ENCODE results near the gene TSPAN18.

The TSPAN18 gene

DNA sequence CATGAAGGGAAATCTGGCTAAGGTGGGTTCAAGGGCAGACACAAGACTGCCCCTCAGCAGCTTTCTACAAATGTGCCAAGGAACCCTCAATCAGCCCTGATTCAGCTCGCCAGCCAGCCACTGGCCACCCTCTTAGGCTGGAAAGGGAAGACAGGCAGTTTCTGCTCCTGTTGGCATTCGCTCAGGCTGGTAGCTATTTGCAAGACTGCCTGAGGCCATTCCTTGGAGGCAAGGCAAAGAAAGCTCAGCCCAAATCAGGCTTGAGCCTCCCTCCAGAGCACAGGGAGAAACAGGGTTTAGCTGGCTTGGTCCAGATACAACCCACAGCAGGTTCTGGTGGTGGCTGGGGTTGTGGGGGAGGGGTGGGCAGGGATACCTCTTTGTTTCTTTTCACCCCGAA, 204.7 kb downstream of the TSPAN18 start:
- H3K4me1 ChIP-seq (ENCODE audit: control insufficient read depth, insufficient read depth, low read depth, low read length): peaks cover 2% of the 10 kb centered on the region
- no peak overlapping the region for H2BK120ac ChIP-seq (ENCODE audit: low read depth, low read length)
- no peak overlapping the region for H3K4me3 ChIP-seq (ENCODE audit: insufficient read depth in 1 of 2, low read depth in 1 of 2, low read length in 2 of 2)
- no peak overlapping the region for H2AFZ ChIP-seq (ENCODE audit: low read depth, low read length)
- no peak overlapping the region for H3K4ac ChIP-seq (ENCODE audit: low read depth in 1 of 2, low read length in 2 of 2)
- H3K9ac ChIP-seq (ENCODE audit: low read length): no peak overlapping the region
- no peaks in the 10 kb centered on the region for H3K79me1 ChIP-seq (replicated peaks; ENCODE audit: low read length, poor library complexity, severe bottlenecking)
- H4K8ac ChIP-seq (ENCODE audit: low read length): no peak overlapping the region
- peaks cover 11 to 48% of the 10 kb centered on the region in 2 experiments for H3K27me3 ChIP-seq (ENCODE audit: control insufficient read depth in 1 of 2, insufficient read depth in 1 of 2, low read length in 2 of 2)
- H3K23ac ChIP-seq (ENCODE audit: low read length in 2 of 2): no peak overlapping the region
- H3K36me3 ChIP-seq (ENCODE audit: control insufficient read depth in 1 of 2, insufficient read depth in 2 of 2, low read depth in 1 of 2, low read length in 2 of 2): peaks cover 23 to 36% of the 10 kb centered on the region in 2 experiments
- WGBS: 98% methylated on average over 2 of the region's 3 CpGs
- H3K27ac ChIP-seq (ENCODE audit: low read length, poor library complexity, severe bottlenecking): no peak overlapping the region
- no peak overlapping the region for H2BK5ac ChIP-seq (ENCODE audit: low read depth, low read length, poor library complexity, severe bottlenecking)
- no peaks in the 10 kb centered on the region for H3K9me3 ChIP-seq (ENCODE audit: control insufficient read depth, low read length)
- H3K14ac ChIP-seq (ENCODE audit: low read length in 2 of 2): peak overlapping the region in 1 of 2 experiments; percentile 21
- no peak overlapping the region for H3K18ac ChIP-seq (ENCODE audit: low read depth in 1 of 2, low read length in 2 of 2)
- DNase-seq: no peak
- H3K4me2 ChIP-seq (ENCODE audit: low read length, poor library complexity, severe bottlenecking): peak overlapping the region; percentile 14
- no peak overlapping the region for H4K91ac ChIP-seq (ENCODE audit: low read length)
- H2AK5ac ChIP-seq (ENCODE audit: low read length, severe bottlenecking): no peak overlapping the region
- no peak overlapping the region for H2BK12ac ChIP-seq (ENCODE audit: low read length in 2 of 2)
- peak overlapping the region; percentile 67 for H2BK15ac ChIP-seq (ENCODE audit: low read depth, poor library complexity, severe bottlenecking)

DNA sequence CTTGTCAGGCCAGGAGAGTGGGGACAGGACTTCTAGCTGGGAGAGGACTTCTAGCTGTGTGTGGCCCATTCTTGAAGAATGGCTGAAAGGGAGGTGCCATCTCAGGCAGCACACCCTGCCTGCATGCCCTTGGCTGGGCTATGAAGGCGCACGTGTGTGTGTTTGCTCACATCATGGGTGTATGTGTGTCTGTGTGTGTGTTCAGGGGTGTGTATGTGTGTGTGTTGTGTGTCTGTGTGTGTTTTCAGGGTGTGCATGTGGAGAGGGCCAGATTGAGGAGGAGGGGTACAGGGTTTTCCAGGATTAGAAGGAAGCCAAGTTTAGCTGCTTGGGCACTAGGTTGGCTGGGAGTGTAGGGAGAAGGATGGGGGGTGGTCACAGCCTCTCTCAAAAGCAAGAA, 207.3 kb downstream of the TSPAN18 start:
- no peak overlapping the region for H2BK120ac ChIP-seq (ENCODE audit: low read depth, low read length)
- H3K27me3 ChIP-seq (ENCODE audit: control insufficient read depth in 1 of 2, insufficient read depth in 1 of 2, low read length in 2 of 2): peaks cover 0 to 32% of the 10 kb centered on the region in 2 experiments
- no peak overlapping the region for H3K23ac ChIP-seq (ENCODE audit: low read length in 2 of 2)
- peaks cover 5% of the 10 kb centered on the region for H3K4me1 ChIP-seq (ENCODE audit: control insufficient read depth, insufficient read depth, low read depth, low read length)
- 89% methylated on average over 2 of the region's 2 CpGs for WGBS
- no peak overlapping the region for H3K4ac ChIP-seq (ENCODE audit: low read depth in 1 of 2, low read length in 2 of 2)
- H3K9ac ChIP-seq (ENCODE audit: low read length): no peak overlapping the region
- no peak overlapping the region for H2AK5ac ChIP-seq (ENCODE audit: low read length, severe bottlenecking)
- no peak for DNase-seq
- H3K18ac ChIP-seq (ENCODE audit: low read depth in 1 of 2, low read length in 2 of 2): no peak overlapping the region
- H4K8ac ChIP-seq (ENCODE audit: low read length): no peak overlapping the region
- H3K4me3 ChIP-seq (ENCODE audit: insufficient read depth in 1 of 2, low read depth in 1 of 2, low read length in 2 of 2): no peak overlapping the region
- H2BK12ac ChIP-seq (ENCODE audit: low read length in 2 of 2): no peak overlapping the region
- no peak overlapping the region for H2BK15ac ChIP-seq (ENCODE audit: low read depth, poor library complexity, severe bottlenecking)
- no peak overlapping the region for H3K14ac ChIP-seq (ENCODE audit: low read length in 2 of 2)
- H3K27ac ChIP-seq (ENCODE audit: low read length, poor library complexity, severe bottlenecking): no peak overlapping the region
- no peaks in the 10 kb centered on the region for H3K9me3 ChIP-seq (ENCODE audit: control insufficient read depth, low read length)
- H3K36me3 ChIP-seq (ENCODE audit: control insufficient read depth in 1 of 2, insufficient read depth in 2 of 2, low read depth in 1 of 2, low read length in 2 of 2): peaks cover 32 to 52% of the 10 kb centered on the region in 2 experiments
- H3K79me1 ChIP-seq (replicated peaks; ENCODE audit: low read length, poor library complexity, severe bottlenecking): no peaks in the 10 kb centered on the region
- no peak overlapping the region for H2BK5ac ChIP-seq (ENCODE audit: low read depth, low read length, poor library complexity, severe bottlenecking)
- H3K4me2 ChIP-seq (ENCODE audit: low read length, poor library complexity, severe bottlenecking): no peak overlapping the region
- H2AFZ ChIP-seq (ENCODE audit: low read depth, low read length): no peak overlapping the region
- H4K91ac ChIP-seq (ENCODE audit: low read length): no peak overlapping the region

GRCh38 chr11:44934735-44935250, 208.0 kb downstream of the TSPAN18 start:
- Histone ChIP-seq H2BK5ac (ENCODE audit: low read depth, low read length, poor library complexity, severe bottlenecking) (no peak overlapping the region), H3K9ac (ENCODE audit: low read length) (no peak overlapping the region), H3K27ac (ENCODE audit: low read length, poor library complexity, severe bottlenecking) (no peak overlapping the region), H3K4me2 (ENCODE audit: low read length, poor library complexity, severe bottlenecking) (no peak overlapping the region), H4K8ac (ENCODE audit: low read length) (peak overlapping the region; percentile 33), H3K14ac (ENCODE audit: low read length in 2 of 2) (no peak overlapping the region), H3K4me1 (ENCODE audit: control insufficient read depth, insufficient read depth, low read depth, low read length) (peaks cover 5% of the 10 kb centered on the region), H3K4ac (ENCODE audit: low read depth in 1 of 2, low read length in 2 of 2) (no peak overlapping the region), H3K27me3 (ENCODE audit: control insufficient read depth in 1 of 2, insufficient read depth in 1 of 2, low read length in 2 of 2) (peaks cover 0 to 25% of the 10 kb centered on the region in 2 experiments), H2AK5ac (ENCODE audit: low read length, severe bottlenecking) (no peak overlapping the region), H2AFZ (ENCODE audit: low read depth, low read length) (no peak overlapping the region), H3K18ac (ENCODE audit: low read depth in 1 of 2, low read length in 2 of 2) (no peak overlapping the region), H3K36me3 (ENCODE audit: control insufficient read depth in 1 of 2, insufficient read depth in 2 of 2, low read depth in 1 of 2, low read length in 2 of 2) (peaks cover 32 to 52% of the 10 kb centered on the region in 2 experiments), H3K23ac (ENCODE audit: low read length in 2 of 2) (no peak overlapping the region), H4K91ac (ENCODE audit: low read length) (no peak overlapping the region), H2BK15ac (ENCODE audit: low read depth, poor library complexity, severe bottlenecking) (no peak overlapping the region), H3K9me3 (ENCODE audit: control insufficient read depth, low read length) (no peaks in the 10 kb centered on the region), H2BK120ac (ENCODE audit: low read depth, low read length) (no peak overlapping the region), H3K4me3 (ENCODE audit: insufficient read depth in 1 of 2, low read depth in 1 of 2, low read length in 2 of 2) (no peak overlapping the region), H3K79me1 (replicated peaks; ENCODE audit: low read length, poor library complexity, severe bottlenecking) (no peaks in the 10 kb centered on the region), H2BK12ac (ENCODE audit: low read length in 2 of 2) (no peak overlapping the region)
- no peak for DNase-seq
- over 99% methylated on average over 13 of the region's 13 CpGs for WGBS

GRCh38 chr11:44936525-44936924, 209.8 kb downstream of the TSPAN18 start:
- no peak overlapping the region for H2BK5ac ChIP-seq (ENCODE audit: low read depth, low read length, poor library complexity, severe bottlenecking)
- no peaks in the 10 kb centered on the region for H3K9me3 ChIP-seq (ENCODE audit: control insufficient read depth, low read length)
- no peak overlapping the region for H2BK15ac ChIP-seq (ENCODE audit: low read depth, poor library complexity, severe bottlenecking)
- H3K27ac ChIP-seq (ENCODE audit: low read length, poor library complexity, severe bottlenecking): no peak overlapping the region
- no peak overlapping the region for H3K14ac ChIP-seq (ENCODE audit: low read length in 2 of 2)
- peaks cover 0 to 8% of the 10 kb centered on the region in 2 experiments for H3K27me3 ChIP-seq (ENCODE audit: control insufficient read depth in 1 of 2, insufficient read depth in 1 of 2, low read length in 2 of 2)
- H3K9ac ChIP-seq (ENCODE audit: low read length): no peak overlapping the region
- peaks cover 4% of the 10 kb centered on the region for H3K79me1 ChIP-seq (replicated peaks; ENCODE audit: low read length, poor library complexity, severe bottlenecking)
- H3K4me3 ChIP-seq (ENCODE audit: insufficient read depth in 1 of 2, low read depth in 1 of 2, low read length in 2 of 2): no peak overlapping the region
- no peak overlapping the region for H3K4ac ChIP-seq (ENCODE audit: low read depth in 1 of 2, low read length in 2 of 2)
- no peak overlapping the region for H2AK5ac ChIP-seq (ENCODE audit: low read length, severe bottlenecking)
- H2BK120ac ChIP-seq (ENCODE audit: low read depth, low read length): peak overlapping the region; percentile 24
- no peak overlapping the region for H4K91ac ChIP-seq (ENCODE audit: low read length)
- WGBS: 29% methylated on average over 20 of the region's 20 CpGs
- no peak overlapping the region for H3K23ac ChIP-seq (ENCODE audit: low read length in 2 of 2)
- peak overlapping the region in 1 of 2 experiments; percentile 42 for H3K18ac ChIP-seq (ENCODE audit: low read depth in 1 of 2, low read length in 2 of 2)
- H3K4me1 ChIP-seq (ENCODE audit: control insufficient read depth, insufficient read depth, low read depth, low read length): peaks cover 5% of the 10 kb centered on the region
- H2AFZ ChIP-seq (ENCODE audit: low read depth, low read length): no peak overlapping the region
- H2BK12ac ChIP-seq (ENCODE audit: low read length in 2 of 2): no peak overlapping the region
- peak; percentile 78 for DNase-seq
- peak overlapping the region; percentile 43 for H4K8ac ChIP-seq (ENCODE audit: low read length)
- H3K36me3 ChIP-seq (ENCODE audit: control insufficient read depth in 1 of 2, insufficient read depth in 2 of 2, low read depth in 1 of 2, low read length in 2 of 2): peaks cover 37 to 59% of the 10 kb centered on the region in 2 experiments
- no peak overlapping the region for H3K4me2 ChIP-seq (ENCODE audit: low read length, poor library complexity, severe bottlenecking)

Data from mesenchymal stem cell (in vitro differentiated cells and primary cell).